Upper lobe of left lung (tissue), 4 donors: ENCODE results near the gene KYAT1.

Experiments
- CTCF ChIP-seq, 6 experiments: fragments of 450-650 bp in 4 of 6; fragments of 200-600 bp in 2 of 6; sonication (generic) in 2 of 6; IDR thresholded peaks; one replicate each; pipeline ENCODE4 v1.5.1; 2016 to 2019; ENCODE audit warnings: antibody characterized with exemption in 6 of 6
- POLR2A ChIP-seq, 4 donors: fragments of 450-650 bp; IDR thresholded peaks; one replicate each; pipeline ENCODE4 v1.5.1; 2016 to 2017; ENCODE audit warnings: antibody characterized with exemption in 4 of 4, mild to moderate bottlenecking in 2 of 4

GRCh38 chr9:128901379-128901778 lies 19.6 kb upstream of the KYAT1 start:
- no peak for TF ChIP-seq POLR2A (IDR thresholded peaks at IDR 0.05)
- no peak for TF ChIP-seq CTCF (IDR thresholded peaks at IDR 0.05)
